Gastroesophageal sphincter (tissue), 3 donors: Measurements from ENCODE around the gene OPN1MW3.
"Not testable (repeated sequence)": the region's sequence is repeated elsewhere in the genome, so short reads cannot be mapped to it uniquely, and the experiment has no call there.

ENCODE experiments used
- POLR2A ChIP-seq, 2 donors: fragments of 450-650 bp; IDR thresholded peaks; one replicate each; pipeline ENCODE4 v1.6.1; 2017; ENCODE audit warnings: antibody characterized with exemption in 2 of 2, mild to moderate bottlenecking in 2 of 2, moderate library complexity in 1 of 2
- TF ChIP-seq, protein P1 (sequence below), 4 experiments: fragments of 200-600 bp in 2 of 4; fragments of 450-650 bp in 2 of 4; sonication (generic) in 1 of 4; IDR thresholded peaks; one replicate each; pipeline ENCODE4 v1.5.1; 2017 to 2019; ENCODE audit warnings: antibody characterized with exemption in 4 of 4, mild to moderate bottlenecking in 2 of 4, moderate library complexity in 2 of 4

DNA sequence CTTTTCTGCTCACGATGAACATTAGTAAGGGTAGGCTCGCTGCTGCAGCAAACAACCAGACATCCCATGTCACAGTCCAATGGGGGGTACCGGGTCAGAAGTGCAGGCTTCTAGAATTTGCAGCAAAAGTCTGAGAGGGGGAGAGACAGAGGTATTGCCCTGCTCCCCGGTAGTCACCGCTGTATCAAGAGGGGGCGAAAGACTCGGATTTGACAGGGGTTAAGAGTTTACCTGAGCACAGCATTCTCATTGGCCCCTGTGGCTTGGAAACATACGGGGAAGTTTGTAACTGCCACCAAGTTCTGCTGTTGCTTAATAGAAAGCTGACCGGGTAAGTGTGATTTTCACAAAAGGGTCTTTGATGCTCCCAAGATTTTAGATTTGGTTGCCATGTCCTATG is 46.3 kb upstream of the OPN1MW3 start:
- TF ChIP-seq, protein P1, sequence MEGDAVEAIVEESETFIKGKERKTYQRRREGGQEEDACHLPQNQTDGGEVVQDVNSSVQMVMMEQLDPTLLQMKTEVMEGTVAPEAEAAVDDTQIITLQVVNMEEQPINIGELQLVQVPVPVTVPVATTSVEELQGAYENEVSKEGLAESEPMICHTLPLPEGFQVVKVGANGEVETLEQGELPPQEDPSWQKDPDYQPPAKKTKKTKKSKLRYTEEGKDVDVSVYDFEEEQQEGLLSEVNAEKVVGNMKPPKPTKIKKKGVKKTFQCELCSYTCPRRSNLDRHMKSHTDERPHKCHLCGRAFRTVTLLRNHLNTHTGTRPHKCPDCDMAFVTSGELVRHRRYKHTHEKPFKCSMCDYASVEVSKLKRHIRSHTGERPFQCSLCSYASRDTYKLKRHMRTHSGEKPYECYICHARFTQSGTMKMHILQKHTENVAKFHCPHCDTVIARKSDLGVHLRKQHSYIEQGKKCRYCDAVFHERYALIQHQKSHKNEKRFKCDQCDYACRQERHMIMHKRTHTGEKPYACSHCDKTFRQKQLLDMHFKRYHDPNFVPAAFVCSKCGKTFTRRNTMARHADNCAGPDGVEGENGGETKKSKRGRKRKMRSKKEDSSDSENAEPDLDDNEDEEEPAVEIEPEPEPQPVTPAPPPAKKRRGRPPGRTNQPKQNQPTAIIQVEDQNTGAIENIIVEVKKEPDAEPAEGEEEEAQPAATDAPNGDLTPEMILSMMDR (IDR thresholded peaks at IDR 0.05) = not testable (repeated sequence)
- not testable (repeated sequence) for TF ChIP-seq POLR2A (IDR thresholded peaks at IDR 0.05)
